SK-N-SH treated with all-trans-retinoic acid at 6 μM for 48 hours (cell line): Measurements from ENCODE around the gene QKI.

ENCODE experiments used
- ATAC-seq: fragments of 200-7000 bp; cut with Tn5 transposase; 3 replicates; pipeline ENCODE4 v1.9.1; 2020; ENCODE audit warnings: mild to moderate bottlenecking, moderate library complexity
- ARNTL ChIP-seq: fragments of 450-650 bp; formaldehyde crosslinking; IDR thresholded peaks from 2 replicates; pipeline ENCODE4 v1.5.0; 2020; ENCODE audit warnings: low read depth, mild to moderate bottlenecking, moderate library complexity, borderline replicate concordance
- BACH2 ChIP-seq: fragments of 250-450 bp; sonication (Bioruptor Pico); IDR thresholded peaks from 2 replicates; pipeline ENCODE4 v1.9.0; 2021; ENCODE audit warnings: mild to moderate bottlenecking, borderline replicate concordance
- CSDC2 ChIP-seq: fragments of 250-450 bp; sonication (Bioruptor Pico); IDR thresholded peaks from 2 replicates; pipeline ENCODE4 v1.5.0; 2020; ENCODE audit warnings: mild to moderate bottlenecking, moderate library complexity
- CSRNP3 ChIP-seq: fragments of 250-450 bp; sonication (Bioruptor Pico); IDR thresholded peaks from 2 replicates; pipeline ENCODE4 v1.5.1; 2021; ENCODE audit warnings: mild to moderate bottlenecking, moderate library complexity
- ISL1 ChIP-seq: fragments of 250-450 bp; sonication (Bioruptor Pico); IDR thresholded peaks from 2 replicates; pipeline ENCODE4 v2.1.2; 2022; ENCODE audit warnings: mild to moderate bottlenecking, moderate library complexity
- OSR1 ChIP-seq: fragments of 250-450 bp; sonication (Bioruptor Pico); IDR thresholded peaks from 2 replicates; pipeline ENCODE4 v1.8.0; 2022; ENCODE audit warnings: moderate library complexity, mild to moderate bottlenecking, inconsistent platforms
- PATZ1 ChIP-seq: fragments of 250-450 bp; sonication (Bioruptor Pico); IDR thresholded peaks from 2 replicates; pipeline ENCODE4 v1.8.0; 2020; ENCODE audit warnings: mild to moderate bottlenecking, moderate library complexity, borderline replicate concordance
- POU6F1 ChIP-seq: fragments of 250-450 bp; sonication (Bioruptor Pico); IDR thresholded peaks from 2 replicates; pipeline ENCODE4 v1.8.0; 2021; ENCODE audit warnings: low read depth, mild to moderate bottlenecking, moderate library complexity, borderline replicate concordance
- RARB ChIP-seq: fragments of 250-450 bp; sonication (Bioruptor Pico); IDR thresholded peaks from 2 replicates; pipeline ENCODE4 v1.8.0; 2021; ENCODE audit warnings: mild to moderate bottlenecking, moderate library complexity
- SNAI2 ChIP-seq: fragments of 250-450 bp; sonication (Bioruptor Pico); IDR thresholded peaks from 2 replicates; pipeline ENCODE4 v1.5.0; 2020; ENCODE audit warnings: mild to moderate bottlenecking, moderate library complexity
- TCF4 ChIP-seq: fragments of 250-450 bp; sonication (Bioruptor Pico); IDR thresholded peaks from 2 replicates; pipeline ENCODE4 v1.8.0; 2021; ENCODE audit warnings: mild to moderate bottlenecking, moderate library complexity, borderline replicate concordance
- TOX ChIP-seq: fragments of 250-450 bp; sonication (Bioruptor Pico); IDR thresholded peaks from 2 replicates; pipeline ENCODE4 v1.8.0; 2021; ENCODE audit warnings: mild to moderate bottlenecking, moderate library complexity, borderline replicate concordance
- TSHZ2 ChIP-seq: fragments of 250-450 bp; sonication (Bioruptor Pico); IDR thresholded peaks from 2 replicates; pipeline ENCODE4 v1.5.0; 2020; ENCODE audit warnings: mild to moderate bottlenecking, moderate library complexity
- ZC3H10 ChIP-seq: fragments of 250-450 bp; sonication (Bioruptor Pico); IDR thresholded peaks from 2 replicates; pipeline ENCODE4 v1.5.1; 2021; ENCODE audit warnings: mild to moderate bottlenecking, moderate library complexity
- ZFP3 ChIP-seq: fragments of 250-450 bp; sonication (Bioruptor Pico); IDR thresholded peaks from 2 replicates; pipeline ENCODE4 v1.5.0; 2020; ENCODE audit warnings: mild to moderate bottlenecking, moderate library complexity
- ZNF565 ChIP-seq: fragments of 450-650 bp; formaldehyde crosslinking; conservative IDR thresholded peaks from 2 replicates; pipeline ENCODE4 v1.5.0; 2020; ENCODE audit warnings: low read depth, mild to moderate bottlenecking, moderate library complexity
- ZNF70 ChIP-seq: fragments of 450-650 bp; formaldehyde crosslinking; IDR thresholded peaks from 2 replicates; pipeline ENCODE4 v1.5.0; 2020; ENCODE audit warnings: mild to moderate bottlenecking, moderate library complexity
- ZNF8 ChIP-seq: fragments of 450-650 bp; formaldehyde crosslinking; IDR thresholded peaks from 2 replicates; pipeline ENCODE4 v1.5.0; 2020; ENCODE audit warnings: mild to moderate bottlenecking, moderate library complexity

QKI gene

GRCh38 chr6:163412801-163413344, 1.6 kb upstream of the QKI start:
- TF ChIP-seq PATZ1 (CRISPR knock-in tag): no peak
- TF ChIP-seq TCF4: no peak
- no peak for TF ChIP-seq CSRNP3 (CRISPR knock-in tag)
- no peak for TF ChIP-seq OSR1 (CRISPR knock-in tag)
- no peak for TF ChIP-seq CSDC2 (CRISPR knock-in tag)
- TF ChIP-seq ZFP3 (CRISPR knock-in tag): no peak
- TF ChIP-seq BACH2 (CRISPR knock-in tag): no peak
- no peak for TF ChIP-seq TSHZ2
- TF ChIP-seq ZNF70 (CRISPR knock-in tag): no peak
- TF ChIP-seq ZNF8 (CRISPR knock-in tag): no peak
- TF ChIP-seq RARB (CRISPR knock-in tag): no peak
- no peak for TF ChIP-seq ISL1 (CRISPR knock-in tag)
- TF ChIP-seq ZC3H10: no peak
- TF ChIP-seq ARNTL (CRISPR knock-in tag): no peak
- no peak for TF ChIP-seq TOX
- TF ChIP-seq POU6F1 (CRISPR knock-in tag): no peak
- TF ChIP-seq ZNF565 (CRISPR knock-in tag): no peak
- peak; percentile 1 for ATAC-seq

- TF ChIP-seq BACH2 (CRISPR knock-in tag) (no peak; the same call in 1 of the 2 replicates), ZNF565 (CRISPR knock-in tag) (no peak), TSHZ2 (peak; percentile 80), SNAI2 (CRISPR knock-in tag) (0 out of 2 replicates have a peak, but pooled peaks have one; percentile 33)
- peak; percentile 67 for ATAC-seq
Observed at GRCh38 chr6:163413345-163414116, 987 bp upstream of the QKI start.
